Endothelial cell of umbilical vein (primary cell): Measurements from ENCODE around the gene SIRPA. TPM values are rescaled to one million over a fixed set of nuclear protein-coding genes. Genes with fewer than 3 reads are reported as not detected.

ENCODE experiments used
- BruUV-seq: library from RNA; stranded (reverse); fragments of 400-500 nt; replicated peaks from 2 replicates; lab custom pipeline; 2021; lab: Mats Ljungman, UMichigan
- CTCF ChIA-PET: fragments of 300-600, 350-600 bp; sonication (Branson Sonifier 250); formaldehyde crosslinking; loops from one replicate; lab custom pipeline; 2021; ENCODE audit warnings: antibody characterized with exemption, inconsistent platforms; lab: Charles Lee
- POLR2A ChIA-PET: fragments of 300-600, 350-600 bp; sonication (Branson Sonifier 250); formaldehyde crosslinking; loops from one replicate; lab custom pipeline; 2021; ENCODE audit warnings: antibody characterized with exemption, inconsistent platforms; lab: Charles Lee
- DNase-seq: peaks from one replicate; pipeline ENCODE4 v3.0.0-alpha.2; 2011; ENCODE audit warnings: low read depth, low spot score
- FAIRE-seq: peaks from 2 replicates; lab custom pipeline; 2011; peaks lifted over from hg19 to GRCh38; lab: Jason Lieb, UNC
- H2AFZ ChIP-seq: 2 replicates; pipeline ENCODE4 v1.6.0; 2012; ENCODE audit warnings: low read depth, low read length, control low read depth, inconsistent platforms
- H3K27ac ChIP-seq: 2 replicates; pipeline ENCODE4 v1.5.1; 2011; ENCODE audit warnings: low read depth, mild to moderate bottlenecking, control low read depth, low read length, moderate library complexity; ENCODE audit not compliant: insufficient read depth
- H3K27me3 ChIP-seq, 2 experiments: 2 replicates each; pipeline versions ENCODE4 v1.6.0 to v1.6.1; 2011; ENCODE audit warnings: low read length in 2 of 2, mixed read lengths in 1 of 2; ENCODE audit not compliant: control insufficient read depth in 2 of 2, insufficient read depth in 2 of 2
- H3K36me3 ChIP-seq, 2 experiments: 2 replicates in 1 of 2; 3 replicates in 1 of 2; pipeline ENCODE4 v1.5.1; 2011; ENCODE audit warnings: low read length in 2 of 2, mild to moderate bottlenecking in 1 of 2, moderate library complexity in 1 of 2; ENCODE audit not compliant: control insufficient read depth in 2 of 2, insufficient read depth in 2 of 2; ENCODE audit errors: extremely low read depth in 1 of 2
- H3K4me1 ChIP-seq: 3 replicates; pipeline ENCODE4 v1.5.1; 2011; ENCODE audit warnings: mild to moderate bottlenecking, low read length; ENCODE audit not compliant: control insufficient read depth, insufficient read depth; ENCODE audit errors: extremely low read depth
- H3K4me2 ChIP-seq: 2 replicates; pipeline ENCODE4 v1.6.1; 2011; ENCODE audit warnings: low read length, control low read depth, mixed read lengths; ENCODE audit not compliant: insufficient read depth
- H3K4me3 ChIP-seq, 3 experiments: fragments of 200-600 bp in 1 of 3; sonication (generic), shearing (Covaris generic) in 1 of 3; replicated peaks in 1 of 3; 2 replicates each; pipeline ENCODE4 v1.5.1; 2011 to 2016; ENCODE audit warnings: control low read depth in 3 of 3, low read length in 3 of 3, mild to moderate bottlenecking in 2 of 3, inconsistent platforms in 1 of 3, low read depth in 1 of 3, moderate library complexity in 1 of 3; ENCODE audit not compliant: insufficient read depth in 1 of 3
- H3K79me2 ChIP-seq: 2 replicates; pipeline ENCODE4 v1.6.0; 2012; ENCODE audit warnings: low read length, inconsistent platforms; ENCODE audit not compliant: control insufficient read depth, insufficient read depth
- H3K9ac ChIP-seq: replicated peaks from 2 replicates; pipeline ENCODE3; 2011; ENCODE audit warnings: low read length, control low read depth; ENCODE audit not compliant: insufficient read depth; ENCODE audit errors: extremely low read depth
- H3K9me1 ChIP-seq: replicated peaks from 3 replicates; pipeline ENCODE4 v1.6.0; 2011; ENCODE audit warnings: mild to moderate bottlenecking, low read length; ENCODE audit not compliant: control insufficient read depth, insufficient read depth; ENCODE audit errors: extremely low read depth
- H3K9me3 ChIP-seq: replicated peaks from 2 replicates; pipeline ENCODE4 v1.5.1; 2012; ENCODE audit warnings: low read length, inconsistent platforms; ENCODE audit not compliant: control insufficient read depth, insufficient read depth
- H4K20me1 ChIP-seq: replicated peaks from 2 replicates; pipeline ENCODE3; 2011; ENCODE audit warnings: mild to moderate bottlenecking, low read length; ENCODE audit not compliant: control insufficient read depth, insufficient read depth; ENCODE audit errors: extremely low read depth
- CTCF ChIP-seq, 2 donors: IDR thresholded peaks; 1 replicate in 1 of 2; 2 replicates in 1 of 2; pipeline ENCODE4 v1.5.1; 2011; ENCODE audit warnings: low read length in 2 of 2, mild to moderate bottlenecking in 2 of 2, moderate library complexity in 2 of 2, control low read depth in 1 of 2, inconsistent platforms in 1 of 2, low read depth in 1 of 2; ENCODE audit not compliant: insufficient read depth in 1 of 2; ENCODE audit errors: extremely low read depth in 1 of 2
- EZH2 ChIP-seq: IDR thresholded peaks from 2 replicates; pipeline ENCODE4 v1.6.1; 2012; ENCODE audit warnings: borderline replicate concordance, low read depth, mild to moderate bottlenecking, moderate library complexity, low read length, inconsistent platforms; ENCODE audit not compliant: severe bottlenecking
- FOS ChIP-seq: IDR thresholded peaks from 2 replicates; pipeline ENCODE4 v1.6.1; 2011; ENCODE audit warnings: mild to moderate bottlenecking, low read length, moderate library complexity, borderline replicate concordance; ENCODE audit not compliant: insufficient read depth
- GATA2 ChIP-seq: IDR thresholded peaks from 2 replicates; pipeline ENCODE4 v1.7.0; 2011; ENCODE audit warnings: low read depth, mild to moderate bottlenecking, moderate library complexity, mixed read lengths, low read length; ENCODE audit not compliant: insufficient read length, insufficient read depth
- JUN ChIP-seq: IDR thresholded peaks from 2 replicates; pipeline ENCODE4 v1.6.1; 2011; ENCODE audit warnings: borderline replicate concordance, low read depth; ENCODE audit not compliant: insufficient read length, insufficient read depth
- MYC ChIP-seq: IDR thresholded peaks from one replicate; pipeline ENCODE4 v1.6.1; 2011; ENCODE audit warnings: mild to moderate bottlenecking, low read depth, low read length
- POLR2A ChIP-seq: IDR thresholded peaks from 2 replicates; pipeline ENCODE4 v1.6.1; 2012; ENCODE audit warnings: low read depth, mild to moderate bottlenecking, control low read depth, low read length
- POLR2AphosphoS5 ChIP-seq: IDR thresholded peaks from 2 replicates; pipeline ENCODE4 v1.6.1; 2012; ENCODE audit warnings: low read depth, mild to moderate bottlenecking, control low read depth, low read length, moderate library complexity; ENCODE audit not compliant: insufficient read depth
- dilution Hi-C: fragments of 300-500 bp; cut with MboI; formaldehyde crosslinking; loops from one replicate; pipeline ENCODE4 v1.15.0; 2019; ENCODE audit warnings: low sequenced_read_pairs; ENCODE audit not compliant: extremely low pct_ligation_motif_present
- intact Hi-C: fragments of 100-400 bp; cut with micrococcal nuclease; formaldehyde crosslinking; loops from one replicate; pipeline ENCODE4 v1.10.0; 2022
- polyA plus RNA-seq, 4 experiments: library from polyadenylated mRNA; depleted of rRNA in 3 of 4; stranded (reverse) in 3 of 4; unstranded in 1 of 4; fragments of >200 nt; gene quantifications; 2 replicates each; pipeline versions ENCODE4 v1.2.1 to v1.2.3, GENCODE V29; 2011 to 2012; ENCODE audit warnings: missing spikeins in 1 of 4
- total RNA-seq: library from RNA; stranded (reverse); gene quantifications from 2 replicates; pipeline ENCODE4 v1.2.3, GENCODE V29; 2021
- TF ChIP-seq, protein P1 (sequence below): IDR thresholded peaks from 2 replicates; pipeline ENCODE4 v1.6.1; 2011; ENCODE audit not compliant: insufficient read depth, insufficient read length

The SIRPA gene
- total and polyA plus RNA-seq, 2 donors (not counting 3 experiments of a cell fraction or from before 2014, with no cell fraction given) = 29.9 to 59.2 TPM

GRCh38 chr20:1876975-1877608 is 18.1 kb upstream of the SIRPA start:
- intact Hi-C loops = no loop called here
- no peaks in the 10 kb centered on the region for H3K9me1 ChIP-seq
- CTCF ChIA-PET = no interaction called here
- H3K4me3 ChIP-seq = no peak overlapping the region
- H3K79me2 ChIP-seq = no peaks in the 10 kb centered on the region
- TF ChIP-seq, protein P1, sequence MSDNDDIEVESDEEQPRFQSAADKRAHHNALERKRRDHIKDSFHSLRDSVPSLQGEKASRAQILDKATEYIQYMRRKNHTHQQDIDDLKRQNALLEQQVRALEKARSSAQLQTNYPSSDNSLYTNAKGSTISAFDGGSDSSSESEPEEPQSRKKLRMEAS = no peak
- no peak for TF ChIP-seq FOS
- no peak for TF ChIP-seq MYC
- TF ChIP-seq CTCF (IDR thresholded peaks at IDR 0.05; ENCODE audit: extremely low read depth in 1 of 2, insufficient read depth in 1 of 2, low read depth in 1 of 2, low read length in 2 of 2) = no peak
- no peak for TF ChIP-seq EZH2
- TF ChIP-seq POLR2A = no peak
- TF ChIP-seq GATA2 = no peak
- TF ChIP-seq POLR2AphosphoS5 = no peak
- no peak for TF ChIP-seq JUN
- no peak overlapping the region for H3K4me2 ChIP-seq
- H3K27ac ChIP-seq = no peak overlapping the region
- POLR2A ChIA-PET = no interaction called here
- H3K27me3 ChIP-seq = peaks cover 0 to 2% of the 10 kb centered on the region in 2 experiments
- no peaks in the 10 kb centered on the region for H4K20me1 ChIP-seq
- no peak overlapping the region for H2AFZ ChIP-seq
- FAIRE-seq (peak; percentile 83), DNase-seq (peak; percentile 34)
- H3K36me3 ChIP-seq = no peaks in the 10 kb centered on the region
- no TSS peak for BruUV-seq
- H3K9ac ChIP-seq = no peak overlapping the region
- H3K4me1 ChIP-seq = no peaks in the 10 kb centered on the region
- no peaks in the 10 kb centered on the region for H3K9me3 ChIP-seq
- dilution Hi-C loops = no loop called here
